Measurements from ENCODE around the gene SEL1L2.

GRCh38 chr20:14030991-14031390, 40.6 kb upstream of the SEL1L2 start:
- TF ChIP-seq CTCF (IDR thresholded peaks at IDR 0.05 in 8 of 11, conservative IDR thresholded peaks at IDR 0.05 in 3 of 11) (no peak), POLR2A (IDR thresholded peaks at IDR 0.05) (no peak), POLR2AphosphoS5 (IDR thresholded peaks at IDR 0.05) (no peak)

Measured in spleen (tissue), 7 donors.